ENCODE measurements around the gene EPHB1.

- TF ChIP-seq EZH2phosphoT487 (IDR thresholded peaks at IDR 0.05; ENCODE audit: insufficient read depth, low read depth) (no peak), EZH2 (IDR thresholded peaks at IDR 0.05; ENCODE audit: insufficient read depth, poor library complexity, severe bottlenecking) (no peak)
Observed at GRCh38 chr3:135147657-135148056, 352.6 kb downstream of the EPHB1 start.
